HepG2 (cell line): ENCODE measurements around the gene ITIH3. TPM values are rescaled to one million over a fixed set of nuclear protein-coding genes. Genes with fewer than 3 reads are reported as not detected.

ENCODE experiments used
- ATAC-seq: fragments of 200-7000 bp; cut with Tn5 transposase; 3 replicates; pipeline ENCODE4 v1.9.1; 2020; ENCODE audit warnings: mild to moderate bottlenecking, moderate library complexity
- BruUV-seq: library from RNA; stranded (reverse); fragments of 400-500 nt; replicated peaks from 2 replicates; lab custom pipeline; 2021; lab: Mats Ljungman, UMichigan
- CTCF ChIA-PET: fragments of 300-600 bp; formaldehyde crosslinking; extraction: SDS; loops from one replicate; lab custom pipeline; 2021; ENCODE audit warnings: low total read pairs, inconsistent platforms, low intra/inter-chr PET ratio; lab: Yijun Ruan, JAX
- POLR2A ChIA-PET: fragments of 350-600 bp; sonication (Branson Sonifier 250); formaldehyde crosslinking; loops from one replicate; lab custom pipeline; 2020; ENCODE audit warnings: antibody characterized with exemption, inconsistent platforms; lab: Yijun Ruan, JAX
- DNase-seq: peaks from one replicate; pipeline ENCODE4 v3.0.0-alpha.2; 2015; ENCODE audit warnings: low spot score
- FAIRE-seq: peaks from 3 replicates; lab custom pipeline; 2011; peaks lifted over from hg19 to GRCh38; lab: Jason Lieb, UNC
- H2AFZ ChIP-seq: one replicate; pipeline ENCODE4 v1.6.1; 2011; ENCODE audit warnings: low read length, inconsistent platforms
- H3K27ac ChIP-seq: fragments of 300-600 bp; 3 replicates; pipeline ENCODE4 v1.8.0; 2011; ENCODE audit warnings: mixed run types, mild to moderate bottlenecking, mixed read lengths, low read length, inconsistent platforms; ENCODE audit not compliant: insufficient read depth; ENCODE audit errors: extremely low read length
- H3K27me3 ChIP-seq, 2 experiments: fragments of 200-600 bp in 1 of 2; 2 replicates in 1 of 2; 3 replicates in 1 of 2; pipeline versions ENCODE4 v1.6.0 to v1.8.0; 2011; ENCODE audit warnings: low read length in 2 of 2, mild to moderate bottlenecking in 2 of 2, moderate library complexity in 2 of 2, inconsistent platforms in 1 of 2; ENCODE audit not compliant: insufficient read depth in 2 of 2, control insufficient read depth in 1 of 2
- H3K36me3 ChIP-seq, 2 experiments: fragments of 200-600 bp in 1 of 2; replicated peaks in 1 of 2; 2 replicates in 1 of 2; 3 replicates in 1 of 2; pipeline versions ENCODE4 v1.5.1 to v1.8.0; 2011; ENCODE audit warnings: low read length in 2 of 2, inconsistent platforms in 1 of 2; ENCODE audit not compliant: insufficient read depth in 2 of 2, control insufficient read depth in 1 of 2
- H3K4me1 ChIP-seq: 2 replicates; pipeline ENCODE4 v1.5.1; 2012; ENCODE audit warnings: low read length, inconsistent platforms; ENCODE audit not compliant: insufficient read depth
- H3K4me2 ChIP-seq: 2 replicates; pipeline ENCODE4 v1.6.0; 2011; ENCODE audit warnings: low read depth, low read length, inconsistent platforms
- H3K4me3 ChIP-seq, 3 experiments: fragments of 200-600 bp in 1 of 3; sonication (generic), shearing (Covaris generic) in 1 of 3; replicated peaks in 1 of 3; 2 replicates each; pipeline ENCODE4 v1.5.1; 2011 to 2016; ENCODE audit warnings: low read length in 3 of 3, inconsistent platforms in 2 of 3, low read depth in 2 of 3, mild to moderate bottlenecking in 2 of 3, control low read depth in 1 of 3, mixed read lengths in 1 of 3; ENCODE audit not compliant: insufficient read depth in 1 of 3
- H3K79me2 ChIP-seq: one replicate; pipeline ENCODE4 v1.6.1; 2011; ENCODE audit warnings: low read length, inconsistent platforms; ENCODE audit not compliant: insufficient read depth
- H3K9ac ChIP-seq: 2 replicates; pipeline ENCODE4 v1.6.0; 2011; ENCODE audit warnings: mild to moderate bottlenecking, low read depth, low read length, inconsistent platforms; ENCODE audit not compliant: insufficient read depth
- H3K9me3 ChIP-seq: 2 replicates; pipeline ENCODE4 v1.5.1; 2012; ENCODE audit warnings: mild to moderate bottlenecking, low read length
- H4K20me1 ChIP-seq: 2 replicates; pipeline ENCODE4 v1.6.0; 2011; ENCODE audit warnings: inconsistent platforms, mild to moderate bottlenecking, low read length, moderate library complexity; ENCODE audit not compliant: insufficient read depth
- BRD4 ChIP-seq: sonication (generic); formaldehyde crosslinking; IDR thresholded peaks from 2 replicates; pipeline ENCODE4 v1.4.0; 2020; ENCODE audit warnings: missing genetic modification reagents
- CBX2 ChIP-seq, 2 experiments: fragments of 200-600 bp in 1 of 2; sonication (generic); formaldehyde crosslinking in 1 of 2; IDR thresholded peaks; 2 replicates each; pipeline versions ENCODE4 v1.7.0 to v1.8.1; 2018 to 2022; ENCODE audit warnings: low read depth in 2 of 2, low read length in 1 of 2, mild to moderate bottlenecking in 1 of 2, missing genetic modification reagents in 1 of 2
- DPF2 ChIP-seq: sonication (generic); formaldehyde crosslinking; IDR thresholded peaks from 2 replicates; pipeline ENCODE4 v1.4.0; 2020; ENCODE audit warnings: mild to moderate bottlenecking, low read depth, missing genetic modification reagents, borderline replicate concordance
- FOXP1 ChIP-seq, 2 experiments: fragments of 450-650 bp in 1 of 2; IDR thresholded peaks; 2 replicates each; pipeline ENCODE4 v1.6.1; 2017 to 2018; ENCODE audit warnings: antibody characterized with exemption in 1 of 2
- HMG20A ChIP-seq: IDR thresholded peaks from 2 replicates; pipeline ENCODE4 v1.6.1; 2016; ENCODE audit warnings: borderline replicate concordance
- KAT7 ChIP-seq: IDR thresholded peaks from 2 replicates; pipeline ENCODE4 v1.6.1; 2018; ENCODE audit warnings: borderline replicate concordance, missing compliant biosample characterization
- MIER2 ChIP-seq: IDR thresholded peaks from 2 replicates; pipeline ENCODE4 v1.6.1; 2016; ENCODE audit warnings: missing biosample characterization, missing genetic modification reagents
- POLR2G ChIP-seq: fragments of 200-400 bp; formaldehyde crosslinking; IDR thresholded peaks from 2 replicates; pipeline ENCODE4 v1.6.1; 2018; ENCODE audit warnings: mild to moderate bottlenecking, low read depth, low read length, moderate library complexity
- RORA ChIP-seq: sonication (generic); formaldehyde crosslinking; IDR thresholded peaks from 2 replicates; pipeline ENCODE4 v1.5.0; 2020; ENCODE audit warnings: mild to moderate bottlenecking, missing genetic modification reagents, moderate library complexity
- SALL1 ChIP-seq: sonication (generic); formaldehyde crosslinking; IDR thresholded peaks from 2 replicates; pipeline ENCODE4 v1.8.0; 2022; ENCODE audit warnings: mild to moderate bottlenecking, missing genetic modification reagents
- SALL2 ChIP-seq: sonication (generic); formaldehyde crosslinking; IDR thresholded peaks from 2 replicates; pipeline ENCODE4 v1.8.1; 2023; ENCODE audit warnings: mild to moderate bottlenecking, missing genetic modification reagents, inconsistent platforms
- TAF15 ChIP-seq: fragments of 200-400 bp; formaldehyde crosslinking; IDR thresholded peaks from one replicate; pipeline ENCODE4 v1.6.1; 2018; ENCODE audit warnings: mild to moderate bottlenecking, low read depth, low read length; ENCODE audit not compliant: poor library complexity, severe bottlenecking
- TP53 ChIP-seq: sonication (generic); formaldehyde crosslinking; conservative IDR thresholded peaks from 2 replicates; pipeline ENCODE4 v1.4.0; 2020; ENCODE audit warnings: missing genetic modification reagents
- ZBTB21 ChIP-seq: sonication (generic); formaldehyde crosslinking; IDR thresholded peaks from 2 replicates; pipeline ENCODE4 v1.4.0; 2020; ENCODE audit warnings: missing genetic modification reagents
- ZBTB38 ChIP-seq: sonication (generic); formaldehyde crosslinking; IDR thresholded peaks from 2 replicates; pipeline ENCODE4 v1.5.1; 2020; ENCODE audit warnings: mild to moderate bottlenecking, missing genetic modification reagents
- ZNF468 ChIP-seq: sonication (generic); formaldehyde crosslinking; IDR thresholded peaks from 2 replicates; pipeline ENCODE4 v1.8.0; 2022; ENCODE audit warnings: mild to moderate bottlenecking, moderate library complexity, missing genetic modification reagents
- ZNF530 ChIP-seq: sonication (generic); formaldehyde crosslinking; IDR thresholded peaks from 2 replicates; pipeline ENCODE4 v1.5.0; 2020; ENCODE audit warnings: low read depth, mild to moderate bottlenecking, missing genetic modification reagents
- ZNF766 ChIP-seq: sonication (generic); formaldehyde crosslinking; IDR thresholded peaks from 2 replicates; pipeline ENCODE4 v1.5.0; 2020; ENCODE audit warnings: missing genetic modification reagents, borderline replicate concordance
- WGBS: methylation state at CpG from one replicate; pipeline ENCODE4 v1.1.6; 2017; ENCODE audit warnings: low lambda C conversion rate; 5-methylcytosine and 5-hydroxymethylcytosine counted together
- in situ Hi-C: cut with HindIII; loops from 2 replicates; pipeline ENCODE4 v1.10.0; 2017; ENCODE audit warnings: low pct_unique_long_range_greater_than_20kb; ENCODE audit not compliant: extremely low pct_ligation_motif_present
- intact Hi-C: fragments of 100-400 bp; cut with micrococcal nuclease; formaldehyde crosslinking; loops from one replicate; pipeline ENCODE4 v1.10.0; 2022; ENCODE audit not compliant: unreplicated experiment
- polyA plus RNA-seq, 8 experiments: library from polyadenylated mRNA; depleted of rRNA in 3 of 8; stranded (reverse) in 7 of 8; unstranded in 1 of 8; fragments of >200 nt; fragmentation: Illumina TruSeq in 4 of 8; extraction: Trizol in 4 of 8; gene quantifications; 2 replicates each; pipeline versions ENCODE4 v1.2.1 to v1.2.3, GENCODE V29; 2011 to 2016; ENCODE audit warnings: low read depth in 4 of 8, missing spikeins in 1 of 8, mixed read lengths in 1 of 8; ENCODE audit not compliant: insufficient read depth in 1 of 8
- total RNA-seq, 5 experiments: library from RNA; depleted of rRNA; stranded (reverse); fragments of >200 nt; fragmentation: Illumina TruSeq; extraction: Trizol; gene quantifications; 2 replicates each; pipeline ENCODE4 v1.2.3, GENCODE V29; 2016; ENCODE audit warnings: low read depth in 1 of 5

Gene ITIH3
- total and polyA plus RNA-seq, 2 of the 13 experiments (the other 11 are each of a cell fraction or from before 2014, with no cell fraction given), result 105 to 632 TPM

- Histone ChIP-seq H3K4me2 (peak overlapping the region; percentile 83), H3K36me3 (no peaks in the 10 kb centered on the region), H3K9ac (peak overlapping the region; percentile 47; the same call in 1 of the 2 replicates), H4K20me1 (no peaks in the 10 kb centered on the region), H2AFZ (no peak overlapping the region), H3K79me2 (no peaks in the 10 kb centered on the region), H3K27me3 (no peaks in the 10 kb centered on the region), H3K4me1 (peaks cover 91% of the 10 kb centered on the region), H3K9me3 (no peaks in the 10 kb centered on the region), H3K27ac (peak overlapping the region; percentile 20), H3K4me3 (peak overlapping the region; percentile 31 to 60 (median 31))
- DNase-seq (no peak), FAIRE-seq (no peak), ATAC-seq (peak; percentile 6)
- intact Hi-C loops (loop anchor here (1.0 to 2.0 kb wide), 2 partner anchors 12 to 16 kb away; partner anchors contain the start of gene NEK4), in situ Hi-C loops (no loop called here)
- WGBS, result 48% methylated on average over 11 of the region's 11 CpGs
- CTCF ChIA-PET, result no interaction called here
- BruUV-seq, result no TSS peak
- POLR2A ChIA-PET, result interaction anchor here (0.6 to 18.4 kb wide), 7 partner anchors 9 to 145 kb away, joined by 3 to 466 read pairs (median 4); partner anchors contain the start of genes ITIH1, ITIH3 and NEK4
- TF ChIP-seq POLR2G (no peak), ZNF530 (CRISPR knock-in tag) (no peak), DPF2 (CRISPR knock-in tag) (no peak), ZBTB38 (peak; percentile 39; the same call in 1 of the 2 replicates), MIER2 (no peak), BRD4 (0 out of 2 replicates have a peak, but pooled peaks have one; percentile 39), KAT7 (no peak), ZBTB21 (no peak), TP53 (CRISPR knock-in tag) (peak; percentile 35; the same call in 1 of the 2 replicates), ZNF468 (no peak), SALL2 (0 out of 2 replicates have a peak, but pooled peaks have one; percentile 16), TAF15 (no peak), SALL1 (no peak), ZNF766 (CRISPR knock-in tag) (0 out of 2 replicates have a peak, but pooled peaks have one; percentile 22), HMG20A (CRISPR knock-in tag) (no peak), FOXP1 (IDR thresholded peaks at IDR 0.05) (no peak), FOXP1 (CRISPR knock-in tag; IDR thresholded peaks at IDR 0.05) (no peak), RORA (CRISPR knock-in tag) (no peak), CBX2 (IDR thresholded peaks at IDR 0.05; ENCODE audit: low read depth, low read length) (no peak), CBX2 (CRISPR knock-in tag; IDR thresholded peaks at IDR 0.05; ENCODE audit: low read depth) (no peak)
These were observed 7.3 kb upstream of the ITIH3 start for GRCh38 chr3:52787246-52787645.
